Epithelial cell of proximal tubule (primary cell): Measurements from ENCODE around the gene PRSS50. TPM values are rescaled to one million over a fixed set of nuclear protein-coding genes. Genes with fewer than 3 reads are reported as not detected.

Source experiments
- DNase-seq: peaks from one replicate; pipeline ENCODE4 v3.0.0-alpha.2; 2011; ENCODE audit warnings: low read depth
- H3K4me3 ChIP-seq: 2 replicates; pipeline ENCODE4 v1.5.1; 2011; ENCODE audit warnings: low read depth, mild to moderate bottlenecking, low read length
- total RNA-seq: library from RNA; depleted of rRNA; stranded (reverse); fragments of >200 nt; gene quantifications from 2 replicates; pipeline ENCODE4 v1.2.3, GENCODE V29; 2015
- TF ChIP-seq, protein P1 (sequence below): conservative IDR thresholded peaks from 2 replicates; pipeline ENCODE4 v1.5.1; 2012; ENCODE audit warnings: low read depth, mild to moderate bottlenecking, low read length

Gene PRSS50
- total RNA-seq, 1 donor from 2014 or later = not detected

DNA sequence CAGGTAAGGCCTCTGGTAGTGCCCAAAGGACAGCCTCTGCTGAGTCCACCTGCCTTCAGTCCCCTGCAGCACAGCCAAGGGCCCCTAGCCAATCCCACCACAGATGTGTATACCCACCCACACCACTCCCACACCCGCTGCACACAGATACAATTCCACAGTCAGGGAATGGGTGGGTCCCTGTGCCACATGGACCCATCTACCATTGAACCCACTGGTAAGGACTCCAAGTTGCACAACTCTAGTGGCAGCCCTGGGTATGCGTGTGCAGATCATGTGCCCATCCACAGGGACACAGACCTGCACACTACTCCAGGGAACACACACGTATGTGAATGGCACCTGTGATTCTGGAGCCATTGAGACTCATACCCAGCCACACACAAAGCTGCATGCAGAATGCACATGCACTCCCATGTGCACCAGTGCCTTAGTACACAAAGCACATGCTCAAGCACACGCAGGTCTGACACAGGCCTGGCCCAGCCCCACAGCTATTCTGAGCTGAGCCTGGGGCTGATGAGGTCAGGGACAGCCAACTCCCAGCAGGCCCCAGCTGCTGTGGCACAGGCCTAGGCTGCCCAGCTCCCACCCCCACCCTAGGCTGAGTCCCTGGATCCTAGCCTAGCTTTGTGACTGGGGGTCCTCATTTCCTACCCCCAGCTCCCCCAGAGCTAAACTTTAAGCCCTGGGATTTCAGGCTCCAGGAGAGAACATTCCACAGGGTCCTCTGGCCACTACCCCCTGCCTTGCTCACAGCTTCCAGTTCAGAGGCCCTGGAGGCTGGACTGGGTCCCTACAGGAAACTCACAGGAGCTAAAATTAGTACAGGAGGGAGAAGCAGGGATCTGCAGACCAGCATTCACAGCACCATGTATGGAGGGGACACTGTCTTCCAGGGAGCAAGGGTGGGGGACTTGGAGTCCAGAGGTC, 21.4 kb downstream of the PRSS50 start:
- DNase-seq = no peak
- TF ChIP-seq, protein P1, sequence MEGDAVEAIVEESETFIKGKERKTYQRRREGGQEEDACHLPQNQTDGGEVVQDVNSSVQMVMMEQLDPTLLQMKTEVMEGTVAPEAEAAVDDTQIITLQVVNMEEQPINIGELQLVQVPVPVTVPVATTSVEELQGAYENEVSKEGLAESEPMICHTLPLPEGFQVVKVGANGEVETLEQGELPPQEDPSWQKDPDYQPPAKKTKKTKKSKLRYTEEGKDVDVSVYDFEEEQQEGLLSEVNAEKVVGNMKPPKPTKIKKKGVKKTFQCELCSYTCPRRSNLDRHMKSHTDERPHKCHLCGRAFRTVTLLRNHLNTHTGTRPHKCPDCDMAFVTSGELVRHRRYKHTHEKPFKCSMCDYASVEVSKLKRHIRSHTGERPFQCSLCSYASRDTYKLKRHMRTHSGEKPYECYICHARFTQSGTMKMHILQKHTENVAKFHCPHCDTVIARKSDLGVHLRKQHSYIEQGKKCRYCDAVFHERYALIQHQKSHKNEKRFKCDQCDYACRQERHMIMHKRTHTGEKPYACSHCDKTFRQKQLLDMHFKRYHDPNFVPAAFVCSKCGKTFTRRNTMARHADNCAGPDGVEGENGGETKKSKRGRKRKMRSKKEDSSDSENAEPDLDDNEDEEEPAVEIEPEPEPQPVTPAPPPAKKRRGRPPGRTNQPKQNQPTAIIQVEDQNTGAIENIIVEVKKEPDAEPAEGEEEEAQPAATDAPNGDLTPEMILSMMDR = no peak
- no peak overlapping the region for H3K4me3 ChIP-seq

DNA sequence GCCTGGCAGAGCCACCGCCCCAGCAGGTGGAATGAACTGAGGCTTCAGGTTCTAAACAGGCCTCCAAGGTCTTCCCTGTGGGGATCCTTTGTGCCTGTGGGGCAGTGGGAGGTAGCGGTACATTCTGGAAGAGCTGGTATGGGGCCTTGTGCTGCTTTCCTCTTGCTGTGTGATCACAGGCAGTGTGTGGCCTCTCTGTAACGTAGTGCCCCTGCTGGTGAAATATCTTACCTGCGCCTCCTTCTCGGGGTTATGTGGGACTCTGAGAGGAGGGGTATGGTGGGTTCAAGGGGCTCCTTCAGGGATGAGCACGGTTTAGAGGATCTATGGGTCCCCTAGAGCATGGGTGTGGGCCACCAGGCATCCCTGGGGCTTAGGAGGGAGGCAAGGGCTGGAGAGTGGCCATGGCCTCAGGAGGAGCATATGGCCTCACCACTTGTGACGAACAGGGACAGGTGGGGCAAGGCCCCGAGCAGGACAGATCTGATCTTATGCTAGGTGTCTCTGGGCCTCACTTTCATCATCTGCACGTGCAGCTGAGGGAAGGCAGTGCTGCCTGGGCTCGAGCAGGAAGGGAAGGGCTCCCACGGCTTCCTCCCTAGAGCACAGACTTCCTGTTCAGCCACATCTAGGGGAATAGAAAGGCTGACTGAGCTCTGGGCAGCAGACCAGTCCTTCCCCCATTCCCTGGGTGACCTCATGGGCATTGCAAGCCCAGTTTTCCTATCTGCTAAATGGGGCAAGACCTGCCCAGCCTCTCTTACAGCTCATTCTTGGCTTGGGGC, 22.3 kb downstream of the PRSS50 start:
- TF ChIP-seq, protein P1 = peak; percentile 44
- no peak for DNase-seq
- H3K4me3 ChIP-seq = no peak overlapping the region

DNA sequence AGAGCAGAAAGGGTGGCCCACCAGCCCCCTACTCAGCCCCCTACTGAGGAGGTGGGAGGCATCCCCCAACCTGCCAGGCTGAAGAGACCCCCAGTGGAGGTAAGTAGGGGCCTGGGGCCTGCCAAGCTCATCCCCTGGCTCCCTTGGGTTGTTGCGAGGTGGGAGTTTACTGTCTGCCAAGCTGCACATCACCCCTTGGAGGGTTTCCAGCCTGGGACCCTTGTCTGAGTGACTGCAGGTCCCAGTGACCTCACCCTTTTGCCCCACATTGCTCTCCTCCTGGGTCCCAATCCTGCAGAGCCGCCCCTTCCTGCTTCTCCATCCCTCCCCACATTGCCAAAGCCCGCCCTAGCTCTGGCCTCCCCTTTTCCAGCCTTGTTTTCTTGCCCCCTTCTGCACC, 23.1 kb downstream of the PRSS50 start:
- DNase-seq = no peak
- TF ChIP-seq, protein P1 = no peak
- no peak overlapping the region for H3K4me3 ChIP-seq

DNA sequence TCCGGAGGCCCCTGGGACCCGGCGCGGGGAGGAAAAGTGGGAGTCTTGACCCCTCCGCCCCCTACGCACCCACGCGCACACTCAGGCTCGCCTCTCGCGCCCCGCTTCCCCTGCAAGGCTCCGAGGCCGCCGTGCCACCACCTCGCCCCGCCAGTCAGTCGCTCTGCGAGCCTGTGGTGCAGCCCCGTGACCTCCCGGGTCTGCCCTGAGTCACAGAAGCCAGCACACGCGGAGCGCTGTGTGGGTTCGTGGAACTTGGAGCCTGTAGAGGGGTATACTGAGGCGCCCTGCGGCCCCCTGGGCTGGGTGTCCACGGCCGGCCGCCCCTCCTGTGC, 23.8 kb downstream of the PRSS50 start:
- H3K4me3 ChIP-seq = peak overlapping the region; percentile 72
- no peak for DNase-seq
- TF ChIP-seq, protein P1 = no peak

DNA sequence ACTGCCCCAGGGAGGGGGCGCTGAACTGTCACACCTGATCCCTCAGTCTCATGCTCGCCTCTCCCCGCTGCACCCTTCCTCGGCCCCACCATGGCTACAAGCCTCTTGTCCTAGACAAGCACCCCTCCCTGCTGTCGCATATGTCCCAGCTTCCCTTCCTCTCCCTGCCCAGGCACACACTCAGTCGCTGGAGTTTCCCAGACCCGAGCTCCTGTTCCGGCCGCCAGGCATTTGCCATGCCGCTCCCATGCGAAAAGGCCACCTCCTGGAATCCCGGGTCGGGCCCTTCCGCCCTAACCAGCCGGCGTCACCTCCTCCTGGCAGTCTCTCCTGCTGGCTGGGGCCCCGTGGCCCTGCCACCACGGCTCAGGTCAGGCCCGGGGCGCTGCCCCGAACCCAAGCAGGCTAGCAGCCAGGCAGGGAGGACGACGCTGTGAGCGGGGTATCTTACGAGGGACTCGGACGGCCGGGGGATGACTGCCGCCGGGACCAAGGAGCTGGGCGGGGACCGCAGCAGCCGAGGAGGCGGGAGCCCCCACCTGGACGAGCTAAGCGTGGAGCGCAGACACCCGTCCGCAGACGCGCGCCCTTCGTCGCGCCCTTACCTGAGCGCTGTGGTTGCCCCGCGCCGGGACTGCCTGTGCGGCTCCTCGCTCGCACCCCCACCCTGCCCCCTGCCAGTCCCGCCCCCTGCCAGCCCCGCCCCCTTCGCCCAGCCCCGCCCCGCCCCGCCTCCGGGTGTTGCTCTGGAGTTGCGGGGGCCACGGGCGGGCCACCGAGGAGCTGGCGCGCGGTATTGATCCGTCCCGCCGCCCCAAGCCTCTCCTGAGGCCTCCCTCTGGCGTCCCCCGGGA, 24.4 kb downstream of the PRSS50 start, which contains the start of gene ALS2CL:
Gene ALS2CL (minus strand): TSS at position 642 of the 854 bp plus-strand sequence. CDS start 4,239 bp downstream, outside the sequence.
- no peak for DNase-seq
- TF ChIP-seq, protein P1 = no peak
- peak within 1 kb of the TSS; percentile 72 for H3K4me3 ChIP-seq

DNA sequence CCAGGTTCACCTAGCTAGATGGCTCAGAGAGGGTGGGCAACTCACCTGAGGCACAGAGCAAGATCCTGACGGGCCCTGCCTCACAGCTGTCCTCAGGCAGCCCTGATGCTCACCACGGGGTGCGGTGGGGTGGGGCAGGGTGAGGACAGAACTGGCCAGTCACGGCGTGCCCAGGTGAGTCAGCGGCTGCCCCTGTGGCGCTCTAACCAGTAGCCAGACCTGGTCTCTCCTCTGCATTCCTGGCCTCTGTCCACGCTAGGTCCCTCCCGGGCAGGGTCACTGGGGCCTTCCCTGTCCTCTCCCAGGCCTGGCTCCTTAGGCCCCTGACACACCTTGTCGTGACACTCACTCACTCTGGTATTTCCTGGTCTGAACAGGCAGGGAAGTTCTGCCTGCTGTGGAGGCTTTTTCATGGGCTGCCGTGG, 25.1 kb downstream of the PRSS50 start:
- peak overlapping the region; percentile 72 for H3K4me3 ChIP-seq
- peak; percentile 16 for DNase-seq
- TF ChIP-seq, protein P1 = no peak
